HFFc6 (cell line): ENCODE results near the gene ULK4. TPM values are rescaled to one million over a fixed set of nuclear protein-coding genes. Genes with fewer than 3 reads are reported as not detected.
A peak's percentile ranks its signal among the peaks of the same experiment; 100 is the strongest.
"Not testable (repeated sequence)": the region's sequence is repeated elsewhere in the genome, so short reads cannot be mapped to it uniquely, and the experiment has no call there.

Experiments used
- DNase-seq: peaks from one replicate; pipeline ENCODE4 v3.0.0-alpha.2; 2018
- H3K27ac Mint-ChIP-seq: 2 replicates; pipeline ENCODE4 v1.8.0; 2020; ENCODE audit warnings: mild to moderate bottlenecking, mixed read lengths
- H3K27me3 Mint-ChIP-seq: 2 replicates; pipeline ENCODE4 v1.8.0; 2021; ENCODE audit warnings: mild to moderate bottlenecking, moderate library complexity, mixed read lengths; ENCODE audit not compliant: insufficient read depth
- H3K36me3 Mint-ChIP-seq: 2 replicates; pipeline ENCODE4 v1.8.0; 2021; ENCODE audit warnings: low read depth, mixed read lengths
- H3K4me1 Mint-ChIP-seq: 2 replicates; pipeline ENCODE4 v1.8.0; 2020; ENCODE audit warnings: low read depth, mixed read lengths
- H3K4me3 Mint-ChIP-seq: 2 replicates; pipeline ENCODE4 v1.8.0; 2020; ENCODE audit warnings: mild to moderate bottlenecking, moderate library complexity, mixed read lengths
- H3K9me3 Mint-ChIP-seq: 2 replicates; pipeline ENCODE4 v1.8.0; 2020; ENCODE audit warnings: mild to moderate bottlenecking, mixed read lengths
- total RNA-seq, 6 experiments: library from RNA; stranded (reverse); fragmentation: NEBNext Ultra II Directional; extraction: Animal tissue kit (Norgen Biotek cat#: 25700); gene quantifications; 2 replicates in 1 of 6; 3 replicates in 5 of 6; pipeline ENCODE4 v1.2.3, GENCODE V29; 2021
- TF ChIP-seq, protein P1 (sequence below): fragments of 200-600 bp; sonication (generic); IDR thresholded peaks from 2 replicates; pipeline ENCODE4 v1.5.0; 2021; ENCODE audit warnings: antibody characterized with exemption, mild to moderate bottlenecking

Gene ULK4
- total RNA-seq, 6 experiments from 2014 or later, result 6.0 to 8.6 (median 6.7) TPM

DNA sequence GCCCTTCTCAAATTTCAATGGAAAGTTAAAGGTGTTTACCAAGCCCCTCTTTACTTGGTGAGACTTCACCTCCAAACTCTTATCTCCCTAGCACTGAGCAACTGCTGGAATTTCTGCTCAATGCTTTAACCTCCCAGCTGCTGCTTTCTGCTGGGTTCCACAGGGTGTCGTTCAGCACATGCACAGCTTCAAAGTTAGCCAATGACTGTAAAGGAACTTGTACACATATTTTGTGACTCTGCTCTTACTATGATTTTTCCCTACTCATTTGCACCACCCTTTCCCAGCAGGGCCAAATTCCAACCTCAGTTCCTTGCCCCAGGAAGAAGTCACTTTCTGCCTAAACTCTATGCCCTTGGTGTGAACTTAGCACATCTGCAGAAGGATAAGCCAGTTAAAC, 89.7 kb downstream of the ULK4 start:
- Mint-ChIP-seq H3K9me3 (no peaks in the 10 kb centered on the region), H3K36me3 (no peaks in the 10 kb centered on the region), H3K4me1 (peaks cover 12% of the 10 kb centered on the region), H3K27ac (no peak overlapping the region), H3K27me3 (no peaks in the 10 kb centered on the region), H3K4me3 (no peak overlapping the region)
- DNase-seq, result no peak
- TF ChIP-seq, protein P1, sequence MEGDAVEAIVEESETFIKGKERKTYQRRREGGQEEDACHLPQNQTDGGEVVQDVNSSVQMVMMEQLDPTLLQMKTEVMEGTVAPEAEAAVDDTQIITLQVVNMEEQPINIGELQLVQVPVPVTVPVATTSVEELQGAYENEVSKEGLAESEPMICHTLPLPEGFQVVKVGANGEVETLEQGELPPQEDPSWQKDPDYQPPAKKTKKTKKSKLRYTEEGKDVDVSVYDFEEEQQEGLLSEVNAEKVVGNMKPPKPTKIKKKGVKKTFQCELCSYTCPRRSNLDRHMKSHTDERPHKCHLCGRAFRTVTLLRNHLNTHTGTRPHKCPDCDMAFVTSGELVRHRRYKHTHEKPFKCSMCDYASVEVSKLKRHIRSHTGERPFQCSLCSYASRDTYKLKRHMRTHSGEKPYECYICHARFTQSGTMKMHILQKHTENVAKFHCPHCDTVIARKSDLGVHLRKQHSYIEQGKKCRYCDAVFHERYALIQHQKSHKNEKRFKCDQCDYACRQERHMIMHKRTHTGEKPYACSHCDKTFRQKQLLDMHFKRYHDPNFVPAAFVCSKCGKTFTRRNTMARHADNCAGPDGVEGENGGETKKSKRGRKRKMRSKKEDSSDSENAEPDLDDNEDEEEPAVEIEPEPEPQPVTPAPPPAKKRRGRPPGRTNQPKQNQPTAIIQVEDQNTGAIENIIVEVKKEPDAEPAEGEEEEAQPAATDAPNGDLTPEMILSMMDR, result no peak

DNA sequence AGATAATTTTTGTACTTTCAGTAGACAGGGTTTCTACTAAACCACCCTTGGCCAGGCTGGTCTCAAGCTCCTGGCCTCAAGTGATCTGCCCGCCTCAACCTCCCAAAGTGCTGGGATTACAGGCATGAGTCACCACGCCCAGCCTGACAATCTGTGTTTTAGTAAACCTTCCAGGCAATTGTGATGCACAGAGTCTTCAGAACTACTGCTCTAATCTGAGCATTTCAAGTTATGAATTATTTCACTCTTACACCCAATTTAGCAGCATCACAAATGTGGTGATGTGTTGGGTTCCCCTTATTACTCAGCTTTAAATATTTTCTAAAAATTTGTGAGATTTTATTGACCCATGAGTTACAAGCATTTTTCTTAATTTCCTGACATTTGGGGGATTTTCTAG, 94.4 kb downstream of the ULK4 start:
- peaks cover 17% of the 10 kb centered on the region for H3K4me1 Mint-ChIP-seq
- H3K36me3 Mint-ChIP-seq, result no peaks in the 10 kb centered on the region
- H3K27me3 Mint-ChIP-seq, result no peaks in the 10 kb centered on the region
- no peaks in the 10 kb centered on the region for H3K9me3 Mint-ChIP-seq
- TF ChIP-seq, protein P1, result no peak
- no peak overlapping the region for H3K27ac Mint-ChIP-seq
- no peak for DNase-seq
- H3K4me3 Mint-ChIP-seq, result no peak overlapping the region

DNA sequence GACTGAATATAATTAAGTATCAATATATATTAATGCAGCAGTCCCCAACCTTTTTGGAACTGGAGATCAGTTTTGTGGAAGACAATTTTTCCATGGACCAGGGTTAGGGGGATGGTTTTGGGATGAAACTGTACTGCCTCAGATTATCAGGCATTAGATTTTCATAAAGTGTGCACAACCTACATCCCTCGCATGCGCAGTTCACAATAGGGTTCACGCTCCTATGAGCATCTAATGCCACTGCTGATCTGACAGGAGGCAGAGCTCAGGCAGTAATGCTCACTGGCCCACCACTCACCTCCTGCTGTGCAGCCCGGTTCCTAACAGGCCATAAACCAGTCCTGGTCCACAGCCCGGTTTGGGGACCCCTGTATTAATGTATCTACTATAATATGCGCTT, 95.6 kb downstream of the ULK4 start:
- peaks cover 5% of the 10 kb centered on the region; the same call in 1 of the 2 replicates for H3K4me1 Mint-ChIP-seq
- H3K27ac Mint-ChIP-seq, result no peak overlapping the region
- no peak overlapping the region for H3K4me3 Mint-ChIP-seq
- no peaks in the 10 kb centered on the region for H3K9me3 Mint-ChIP-seq
- TF ChIP-seq, protein P1, result no peak
- no peak for DNase-seq
- no peaks in the 10 kb centered on the region for H3K27me3 Mint-ChIP-seq
- H3K36me3 Mint-ChIP-seq, result no peaks in the 10 kb centered on the region

DNA sequence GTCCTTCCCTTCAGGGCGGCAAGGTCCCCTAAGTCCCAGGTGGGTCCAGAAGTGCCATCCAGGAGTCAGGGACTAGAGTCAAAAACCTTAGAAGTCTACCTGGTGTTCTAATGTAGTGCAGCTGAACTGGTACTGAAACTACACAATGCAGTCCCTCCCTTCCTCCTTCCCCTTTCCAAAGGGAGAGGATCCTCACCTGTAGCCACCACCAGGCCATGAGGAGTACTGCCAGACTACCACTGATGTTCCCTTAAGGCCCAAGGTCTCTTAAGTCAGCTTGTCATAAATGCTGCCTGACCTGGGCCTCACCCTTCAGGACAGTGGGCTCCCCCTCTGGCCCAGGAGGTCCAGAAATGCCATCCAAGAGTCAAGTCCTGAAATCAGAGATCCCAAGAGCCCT, 98.9 kb downstream of the ULK4 start:
- Mint-ChIP-seq H3K4me3 (no peak overlapping the region), H3K9me3 (no peaks in the 10 kb centered on the region), H3K27ac (no peak overlapping the region), H3K4me1 (peaks cover 5% of the 10 kb centered on the region; the same call in 1 of the 2 replicates), H3K36me3 (no peaks in the 10 kb centered on the region), H3K27me3 (no peaks in the 10 kb centered on the region)
- TF ChIP-seq, protein P1, result peak; percentile 32; the same call in 1 of the 2 replicates
- DNase-seq, result no peak

DNA sequence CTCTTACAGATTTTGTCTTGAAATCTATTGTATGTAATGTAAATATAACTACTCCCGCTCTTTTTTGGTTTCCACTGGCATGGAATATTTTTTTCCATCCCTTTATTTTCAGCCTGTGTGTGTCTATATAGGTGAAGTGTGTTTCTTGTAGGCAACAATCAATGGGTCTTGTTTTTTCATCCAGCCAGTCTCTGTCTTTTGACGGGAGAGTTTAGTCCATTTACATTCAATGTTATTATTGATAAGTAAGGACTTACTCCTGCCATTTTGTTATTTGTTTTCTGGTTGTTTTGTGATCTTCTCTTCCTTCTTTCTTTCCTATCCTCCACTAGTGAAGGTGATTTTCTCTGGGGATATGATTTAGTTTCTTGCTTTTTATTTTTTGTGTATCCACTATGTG, 101.4 kb downstream of the ULK4 start:
- not testable (repeated sequence) for H3K4me1 Mint-ChIP-seq, H3K36me3 Mint-ChIP-seq, H3K9me3 Mint-ChIP-seq, H3K27ac Mint-ChIP-seq, H3K4me3 Mint-ChIP-seq, DNase-seq, H3K27me3 Mint-ChIP-seq

DNA sequence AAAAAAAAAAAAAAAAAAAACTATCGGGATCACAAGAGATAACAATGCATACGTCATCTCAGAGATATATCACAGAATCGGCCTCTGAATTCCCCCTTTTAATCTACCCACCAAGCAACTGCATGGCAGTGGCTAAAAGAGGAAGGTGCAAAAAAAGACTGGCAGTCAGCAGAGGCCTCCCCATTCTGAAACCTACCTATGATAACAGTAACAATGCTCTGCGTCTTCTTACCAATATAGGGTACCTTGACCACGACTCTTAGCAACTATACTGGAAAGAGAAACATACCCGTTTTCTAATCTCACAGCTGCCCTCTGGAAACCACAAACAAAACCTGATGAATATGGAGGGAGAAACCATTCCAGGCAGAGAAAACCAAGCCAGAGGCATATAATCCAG, 106.9 kb downstream of the ULK4 start:
- peaks cover under 1% of the 10 kb centered on the region; the same call in 1 of the 2 replicates for H3K27me3 Mint-ChIP-seq
- no peaks in the 10 kb centered on the region for H3K9me3 Mint-ChIP-seq
- H3K4me3 Mint-ChIP-seq, result no peak overlapping the region
- TF ChIP-seq, protein P1, result no peak
- DNase-seq, result no peak
- H3K36me3 Mint-ChIP-seq, result no peaks in the 10 kb centered on the region
- H3K4me1 Mint-ChIP-seq, result peaks cover 6% of the 10 kb centered on the region
- H3K27ac Mint-ChIP-seq, result no peak overlapping the region
